Smooth muscle cell (in vitro differentiated cells): ENCODE measurements around the gene HEMK1. TPM values are rescaled to one million over a fixed set of nuclear protein-coding genes. Genes with fewer than 3 reads are reported as not detected.

Experiments
- DNase-seq: peaks from one replicate; lab custom pipeline; 2025; ENCODE audit not compliant: unreplicated experiment; lab: John Stamatoyannopoulos, UW
- H2AFZ ChIP-seq: fragments of 200-600 bp; sonication (generic); 2 replicates; pipeline ENCODE4 v1.6.0; 2016; ENCODE audit warnings: antibody characterized with exemption, low read depth, mild to moderate bottlenecking
- H3F3A ChIP-seq: fragments of 200-600 bp; sonication (generic); 2 replicates; pipeline ENCODE4 v1.6.0; 2017; ENCODE audit warnings: antibody characterized with exemption, low read depth
- H3K27ac ChIP-seq: fragments of 200-600 bp; sonication (generic); 2 replicates; pipeline ENCODE4 v1.5.1; 2016; ENCODE audit warnings: low read depth, mild to moderate bottlenecking
- H3K27me3 ChIP-seq: fragments of 200-600 bp; sonication (generic); 2 replicates; pipeline ENCODE4 v1.6.1; 2016; ENCODE audit warnings: low read depth, mild to moderate bottlenecking
- H3K36me3 ChIP-seq: fragments of 200-600 bp; sonication (generic); 2 replicates; pipeline ENCODE4 v1.5.1; 2016; ENCODE audit warnings: low read depth
- H3K4me1 ChIP-seq: fragments of 200-600 bp; sonication (generic); 2 replicates; pipeline ENCODE4 v1.5.1; 2016; ENCODE audit warnings: low read depth
- H3K4me2 ChIP-seq: fragments of 200-600 bp; sonication (generic); 2 replicates; pipeline ENCODE4 v1.6.0; 2016; ENCODE audit warnings: mild to moderate bottlenecking
- H3K4me3 ChIP-seq: fragments of 200-600 bp; sonication (generic); 2 replicates; pipeline ENCODE4 v1.5.1; 2016; ENCODE audit warnings: mild to moderate bottlenecking
- H3K79me2 ChIP-seq: fragments of 200-600 bp; sonication (generic); 2 replicates; pipeline ENCODE4 v1.6.0; 2016; ENCODE audit warnings: low read depth, mild to moderate bottlenecking
- H3K9ac ChIP-seq: fragments of 200-600 bp; sonication (generic); 2 replicates; pipeline ENCODE4 v1.6.0; 2016; ENCODE audit warnings: low read depth
- H3K9me3 ChIP-seq: fragments of 200-600 bp; sonication (generic); replicated peaks from 2 replicates; pipeline ENCODE4 v1.5.1; 2016; ENCODE audit warnings: low read depth
- H4K20me1 ChIP-seq: fragments of 200-600 bp; sonication (generic); 2 replicates; pipeline ENCODE4 v1.6.0; 2016; ENCODE audit warnings: low read depth
- WGBS: methylation state at CpG from one replicate; pipeline ENCODE4 v1.1.7; 2016; ENCODE audit warnings: low lambda C conversion rate; 5-methylcytosine and 5-hydroxymethylcytosine counted together
- polyA plus RNA-seq: library from polyadenylated mRNA; unstranded; fragments of >200 nt; fragmentation: Nextera tagmentation; extraction: Ambion mirVana; gene quantifications from 2 replicates; pipeline ENCODE4 v1.2.1, GENCODE V29; 2016
- total RNA-seq: library from RNA; depleted of rRNA; stranded (reverse); fragments of >200 nt; gene quantifications from 2 replicates; pipeline ENCODE4 v1.2.3, GENCODE V29; 2014
- TF ChIP-seq, protein P1 (sequence below): fragments of 200-600 bp; sonication (generic); IDR thresholded peaks from 2 replicates; pipeline ENCODE4 v1.5.1; 2017; ENCODE audit warnings: borderline replicate concordance, mild to moderate bottlenecking, antibody characterized with exemption; ENCODE audit not compliant: insufficient read depth, poor library complexity, severe bottlenecking

HEMK1 gene
- total and polyA plus RNA-seq, 2 experiments from 2014 or later: 15.3 to 28.3 TPM

DNA sequence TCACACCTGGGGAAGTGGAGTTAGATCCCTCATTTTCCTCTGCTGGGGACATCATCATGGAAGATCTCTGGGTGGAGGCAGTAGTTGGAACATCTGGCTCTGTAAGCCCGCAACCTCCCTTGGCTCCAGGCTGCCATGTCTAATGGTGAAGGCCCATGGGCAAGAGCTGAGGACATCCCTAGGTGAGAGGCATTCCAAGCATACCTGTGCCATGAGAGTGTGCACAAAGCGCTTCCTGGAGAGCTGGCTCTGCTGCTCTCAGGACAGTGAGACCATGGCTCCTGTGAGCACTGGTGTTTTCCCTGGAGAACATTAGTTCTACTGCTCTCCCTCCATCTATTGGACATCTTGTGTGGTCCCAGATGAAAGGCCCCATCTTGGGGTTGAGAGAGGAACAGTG, 55.3 kb downstream of the HEMK1 start:
- TF ChIP-seq, protein P1, sequence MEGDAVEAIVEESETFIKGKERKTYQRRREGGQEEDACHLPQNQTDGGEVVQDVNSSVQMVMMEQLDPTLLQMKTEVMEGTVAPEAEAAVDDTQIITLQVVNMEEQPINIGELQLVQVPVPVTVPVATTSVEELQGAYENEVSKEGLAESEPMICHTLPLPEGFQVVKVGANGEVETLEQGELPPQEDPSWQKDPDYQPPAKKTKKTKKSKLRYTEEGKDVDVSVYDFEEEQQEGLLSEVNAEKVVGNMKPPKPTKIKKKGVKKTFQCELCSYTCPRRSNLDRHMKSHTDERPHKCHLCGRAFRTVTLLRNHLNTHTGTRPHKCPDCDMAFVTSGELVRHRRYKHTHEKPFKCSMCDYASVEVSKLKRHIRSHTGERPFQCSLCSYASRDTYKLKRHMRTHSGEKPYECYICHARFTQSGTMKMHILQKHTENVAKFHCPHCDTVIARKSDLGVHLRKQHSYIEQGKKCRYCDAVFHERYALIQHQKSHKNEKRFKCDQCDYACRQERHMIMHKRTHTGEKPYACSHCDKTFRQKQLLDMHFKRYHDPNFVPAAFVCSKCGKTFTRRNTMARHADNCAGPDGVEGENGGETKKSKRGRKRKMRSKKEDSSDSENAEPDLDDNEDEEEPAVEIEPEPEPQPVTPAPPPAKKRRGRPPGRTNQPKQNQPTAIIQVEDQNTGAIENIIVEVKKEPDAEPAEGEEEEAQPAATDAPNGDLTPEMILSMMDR: no peak
- no peaks in the 10 kb centered on the region for H3K36me3 ChIP-seq
- 81% methylated on average over 2 of the region's 2 CpGs for WGBS
- peaks cover 37% of the 10 kb centered on the region for H3K4me1 ChIP-seq
- H4K20me1 ChIP-seq: peaks cover 9% of the 10 kb centered on the region
- H3K27ac ChIP-seq: no peak overlapping the region
- H3K9ac ChIP-seq: no peak overlapping the region
- no peak overlapping the region for H3K4me3 ChIP-seq
- no peaks in the 10 kb centered on the region for H3F3A ChIP-seq
- H2AFZ ChIP-seq: no peak overlapping the region
- no peaks in the 10 kb centered on the region for H3K9me3 ChIP-seq
- no peaks in the 10 kb centered on the region for H3K79me2 ChIP-seq
- no peaks in the 10 kb centered on the region for H3K27me3 ChIP-seq
- H3K4me2 ChIP-seq: no peak overlapping the region
- DNase-seq: no peak

DNA sequence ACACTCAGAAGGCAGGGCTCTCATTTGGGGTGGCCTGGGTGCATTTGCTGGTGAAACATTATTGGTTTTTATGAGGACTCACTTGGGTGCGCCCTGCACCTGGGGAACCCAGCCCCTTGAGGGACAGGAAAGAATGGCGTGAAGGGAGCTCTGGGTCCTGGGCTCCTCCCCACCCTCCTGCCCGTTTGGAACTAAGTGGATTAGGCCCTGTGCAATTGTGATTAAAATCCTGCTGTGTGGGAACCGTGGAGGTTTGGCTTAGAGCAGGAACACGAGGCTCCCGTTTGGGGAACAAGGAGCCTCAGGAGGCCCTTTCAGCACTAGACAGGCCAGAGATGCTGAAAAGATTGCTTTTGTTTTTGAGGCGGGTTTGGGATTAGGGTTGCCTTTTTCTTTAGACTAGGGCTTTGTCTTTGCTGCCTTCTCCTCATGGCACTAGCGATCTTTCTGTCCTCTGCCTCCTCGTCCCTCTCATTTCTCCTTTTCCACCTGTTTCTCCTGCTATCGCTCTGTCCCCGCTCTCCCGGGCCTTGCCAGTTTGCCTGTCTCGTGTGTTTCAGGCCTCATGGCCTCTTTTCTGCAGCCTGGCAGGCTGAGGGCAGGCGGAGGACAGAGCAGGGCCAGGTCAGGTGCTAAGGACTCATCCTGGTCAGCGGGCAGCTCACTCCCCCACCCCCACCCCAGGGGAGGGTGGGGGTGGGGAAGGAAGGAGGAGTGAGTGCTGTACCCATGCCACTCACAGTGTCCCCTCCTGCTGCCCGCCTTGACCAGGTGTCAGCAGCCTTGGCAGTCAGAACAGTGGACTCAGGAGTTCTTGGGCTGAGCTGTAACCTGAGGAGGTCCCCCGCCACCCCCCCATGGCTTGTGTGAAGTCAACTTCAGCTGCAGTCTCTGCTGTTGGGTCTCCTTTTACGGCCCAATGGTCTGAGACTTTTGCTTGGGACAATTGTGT, 56.2 kb downstream of the HEMK1 start:
- H3K4me2 ChIP-seq: no peak overlapping the region
- H3F3A ChIP-seq: no peaks in the 10 kb centered on the region
- H3K27me3 ChIP-seq: no peaks in the 10 kb centered on the region
- DNase-seq: no peak
- no peak overlapping the region for H3K9ac ChIP-seq
- H3K36me3 ChIP-seq: no peaks in the 10 kb centered on the region
- no peak overlapping the region for H2AFZ ChIP-seq
- TF ChIP-seq, protein P1: no peak
- H3K79me2 ChIP-seq: no peaks in the 10 kb centered on the region
- H3K9me3 ChIP-seq: no peaks in the 10 kb centered on the region
- 76% methylated on average over 18 of the region's 18 CpGs for WGBS
- H4K20me1 ChIP-seq: peaks cover 14% of the 10 kb centered on the region
- H3K4me3 ChIP-seq: no peak overlapping the region
- peak overlapping the region; percentile 24 for H3K27ac ChIP-seq
- peaks cover 37% of the 10 kb centered on the region for H3K4me1 ChIP-seq

DNA sequence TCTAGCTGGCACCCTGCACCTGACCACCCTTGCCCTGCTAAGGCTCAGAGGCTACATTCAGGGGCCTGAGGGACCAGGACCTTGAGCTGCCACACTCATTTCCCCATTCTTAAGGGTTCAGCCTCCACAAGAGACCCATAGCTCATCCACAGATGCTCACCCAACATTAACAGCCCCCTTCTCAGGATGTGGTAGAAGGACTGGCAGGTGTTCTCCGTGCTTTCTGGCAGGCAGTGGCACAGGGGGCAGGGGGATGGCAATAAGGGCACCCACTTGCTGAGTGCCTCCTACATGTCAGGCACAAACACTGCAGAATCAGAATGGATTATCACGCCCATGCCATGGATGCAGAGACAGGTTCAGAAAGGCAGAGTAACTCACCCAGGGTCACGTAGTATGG, 57.1 kb downstream of the HEMK1 start:
- Histone ChIP-seq H3K36me3 (no peaks in the 10 kb centered on the region), H3K4me2 (no peak overlapping the region), H3K4me1 (peaks cover 37% of the 10 kb centered on the region), H3K27ac (no peak overlapping the region), H3K79me2 (no peaks in the 10 kb centered on the region), H3K9me3 (no peaks in the 10 kb centered on the region), H4K20me1 (peaks cover 14% of the 10 kb centered on the region), H3K9ac (no peak overlapping the region), H2AFZ (no peak overlapping the region), H3K27me3 (no peaks in the 10 kb centered on the region), H3K4me3 (no peak overlapping the region), H3F3A (no peaks in the 10 kb centered on the region)
- TF ChIP-seq, protein P1: no peak
- 99% methylated on average over 3 of the region's 3 CpGs for WGBS
- DNase-seq: no peak
